GM21367 (cell line): ENCODE results near the gene ADGRD1.
A peak's percentile ranks its signal among the peaks of the same experiment; 100 is the strongest.

Experiments used
- ATAC-seq: cut with Tn5 transposase; IDR thresholded peaks from one replicate; pipeline ENCODE4 v1.9.1; 2021; ENCODE audit not compliant: unreplicated experiment

ADGRD1 gene

GRCh38 chr12:131085816-131086591, 132.3 kb downstream of the ADGRD1 start:
- no peak for ATAC-seq

GRCh38 chr12:131087302-131087818, 133.7 kb downstream of the ADGRD1 start:
- ATAC-seq, result no peak

- no peak for ATAC-seq
These were observed 134.4 kb downstream of the ADGRD1 start for GRCh38 chr12:131087991-131088700.

GRCh38 chr12:131088701-131089530, 135.2 kb downstream of the ADGRD1 start:
- no peak for ATAC-seq

GRCh38 chr12:131089531-131090273, 136.0 kb downstream of the ADGRD1 start:
- no peak for ATAC-seq

GRCh38 chr12:131090274-131091210, 136.8 kb downstream of the ADGRD1 start:
- ATAC-seq, result no peak

GRCh38 chr12:131091413-131091975, 137.8 kb downstream of the ADGRD1 start:
- no peak for ATAC-seq

- ATAC-seq, result no peak
These were observed 138.4 kb downstream of the ADGRD1 start for GRCh38 chr12:131091976-131092691.

GRCh38 chr12:131092901-131093603, 139.3 kb downstream of the ADGRD1 start:
- ATAC-seq, result peak; percentile 56

- ATAC-seq, result no peak
These were observed 139.9 kb downstream of the ADGRD1 start for GRCh38 chr12:131093604-131093955.

- ATAC-seq, result no peak
These were observed 140.5 kb downstream of the ADGRD1 start for GRCh38 chr12:131093971-131094830.

GRCh38 chr12:131094831-131095805, 141.4 kb downstream of the ADGRD1 start:
- ATAC-seq, result no peak

GRCh38 chr12:131095826-131096680, 142.3 kb downstream of the ADGRD1 start:
- ATAC-seq, result no peak

- ATAC-seq, result no peak
These were observed 143.0 kb downstream of the ADGRD1 start for GRCh38 chr12:131096681-131097181.
